ENCODE results near the gene GCC2. TPM values are rescaled to one million over a fixed set of nuclear protein-coding genes. Genes with fewer than 3 reads are reported as not detected.

GCC2 gene
- total RNA-seq, 4 donors from 2014 or later: 36.6 to 57.7 (median 43.0) TPM

- TF ChIP-seq CTCF (IDR thresholded peaks at IDR 0.05): no peak
- no peak for TF ChIP-seq EP300 (IDR thresholded peaks at IDR 0.05)
- no peak for TF ChIP-seq POLR2A (IDR thresholded peaks at IDR 0.05)
- Histone ChIP-seq H3K27me3 (no peaks in the 10 kb centered on the region), H3K9me3 (no peaks in the 10 kb centered on the region), H3K4me3 (no peak overlapping the region), H3K36me3 (no peaks in the 10 kb centered on the region), H3K27ac (no peak overlapping the region), H3K4me1 (peaks cover 0 to 11% (median 0%) of the 10 kb centered on the region in 4 donors)
- DNase-seq (ENCODE audit: low spot score in 2 of 2): no peak
- WGBS, 2 donors: 89 to 90% methylated on average over 1 of the region's 1 CpG
Observed at GRCh38 chr2:108444941-108445840, 3.8 kb upstream of the GCC2 start.

GRCh38 chr2:108446703-108447102 is 2.3 kb upstream of the GCC2 start:
- no peak for DNase-seq (ENCODE audit: low spot score in 2 of 2)
- 93 to 100% methylated on average over 2 of the region's 2 CpGs for WGBS, 2 donors
- Histone ChIP-seq H3K4me1 (peaks cover 0 to 20% (median 0%) of the 10 kb centered on the region in 4 donors), H3K27ac (no peak overlapping the region), H3K27me3 (no peaks in the 10 kb centered on the region), H3K36me3 (peaks cover 0 to 5% (median 0%) of the 10 kb centered on the region in 3 donors), H3K9me3 (no peaks in the 10 kb centered on the region), H3K4me3 (no peak overlapping the region)
- TF ChIP-seq CTCF (IDR thresholded peaks at IDR 0.05) (no peak), POLR2A (IDR thresholded peaks at IDR 0.05) (no peak), EP300 (IDR thresholded peaks at IDR 0.05) (no peak)

- Histone ChIP-seq H3K27me3 (no peaks in the 10 kb centered on the region), H3K36me3 (peaks cover 0 to 19% (median 0%) of the 10 kb centered on the region in 3 donors), H3K9me3 (no peaks in the 10 kb centered on the region), H3K4me3 (peak overlapping the region; percentile 76 to 87 (median 80)), H3K4me1 (peaks cover 0 to 20% (median 0%) of the 10 kb centered on the region in 4 donors), H3K27ac (peak overlapping the region in 3 of 4 donors; percentile 91 to 94 (median 93))
- WGBS, 2 donors: 40 to 44% methylated on average over 22 to 23 of the region's 23 CpGs
- TF ChIP-seq EP300 (IDR thresholded peaks at IDR 0.05) (no peak), CTCF (IDR thresholded peaks at IDR 0.05) (no peak), POLR2A (IDR thresholded peaks at IDR 0.05) (no peak)
- no peak for DNase-seq (ENCODE audit: low spot score in 2 of 2)
Observed at GRCh38 chr2:108447947-108448677, 894 bp upstream of the GCC2 start.

- H3K27me3 ChIP-seq: no peaks in the 10 kb centered on the region
- WGBS, 2 donors: 0 to 1% methylated on average over 20 of the region's 20 CpGs
- peak overlapping the region; percentile 74 to 94 (median 92) for H3K27ac ChIP-seq
- peaks cover 0 to 20% (median 0%) of the 10 kb centered on the region in 4 donors for H3K4me1 ChIP-seq
- peaks cover 0 to 33% (median 3%) of the 10 kb centered on the region in 3 donors for H3K36me3 ChIP-seq
- TF ChIP-seq POLR2A (IDR thresholded peaks at IDR 0.05) (no peak), EP300 (IDR thresholded peaks at IDR 0.05) (no peak), CTCF (IDR thresholded peaks at IDR 0.05) (no peak)
- no peaks in the 10 kb centered on the region for H3K9me3 ChIP-seq
- peak in 1 of 2 donors; percentile 27 for DNase-seq (ENCODE audit: low spot score in 2 of 2)
- H3K4me3 ChIP-seq: peak overlapping the region; percentile 76 to 87 (median 80)
Observed at GRCh38 chr2:108449410-108450130, 564 bp downstream of the GCC2 start.

Data from tibial nerve (tissue), 4 donors.